ENCODE results near the gene AK5.
"Not testable (repeated sequence)": the region's sequence is repeated elsewhere in the genome, so short reads cannot be mapped to it uniquely, and the experiment has no call there.

The AK5 gene

GRCh38 chr1:77499466-77499865 is 217.6 kb downstream of the AK5 start:
- no peak for DNase-seq (ENCODE audit: low spot score)

- DNase-seq (ENCODE audit: low spot score), result no peak
Observed at GRCh38 chr1:77504986-77505385, 223.2 kb downstream of the AK5 start.

- no peak for DNase-seq (ENCODE audit: low spot score)
Observed at GRCh38 chr1:77506771-77507170, 225.0 kb downstream of the AK5 start.

GRCh38 chr1:77509051-77509492 is 227.3 kb downstream of the AK5 start:
- DNase-seq (ENCODE audit: low spot score), result no peak

GRCh38 chr1:77509898-77510297 is 228.1 kb downstream of the AK5 start:
- no peak for DNase-seq (ENCODE audit: low spot score)

- no peak for DNase-seq (ENCODE audit: low spot score)
Observed at GRCh38 chr1:77511440-77511840, 229.6 kb downstream of the AK5 start.

- DNase-seq (ENCODE audit: low spot score), result not testable (repeated sequence)
Observed at GRCh38 chr1:77512650-77513049, 230.8 kb downstream of the AK5 start.

- DNase-seq (ENCODE audit: low spot score), result no peak
Observed at GRCh38 chr1:77513839-77514763, 232.3 kb downstream of the AK5 start.

- no peak for DNase-seq (ENCODE audit: low spot score)
Observed at GRCh38 chr1:77514921-77515776, 233.3 kb downstream of the AK5 start.

GRCh38 chr1:77516106-77516505 is 234.3 kb downstream of the AK5 start:
- DNase-seq (ENCODE audit: low spot score), result no peak

GRCh38 chr1:77524038-77524437 is 242.2 kb downstream of the AK5 start:
- no peak for DNase-seq (ENCODE audit: low spot score)

GRCh38 chr1:77531149-77531548 is 249.3 kb downstream of the AK5 start:
- not testable (repeated sequence) for DNase-seq (ENCODE audit: low spot score)

GRCh38 chr1:77531596-77532280 is 249.9 kb downstream of the AK5 start:
- DNase-seq (ENCODE audit: low spot score), result not testable (repeated sequence)

- DNase-seq (ENCODE audit: low spot score), result no peak
Observed at GRCh38 chr1:77532641-77533040, 250.8 kb downstream of the AK5 start.

- DNase-seq (ENCODE audit: low spot score), result peak; percentile 62
Observed at GRCh38 chr1:77533660-77534305, 252.0 kb downstream of the AK5 start.

- DNase-seq (ENCODE audit: low spot score), result no peak
Observed at GRCh38 chr1:77534456-77534855, 252.6 kb downstream of the AK5 start.

GRCh38 chr1:77536813-77537212 is 255.0 kb downstream of the AK5 start:
- DNase-seq (ENCODE audit: low spot score), result no peak

GRCh38 chr1:77538956-77539518 is 257.2 kb downstream of the AK5 start:
- DNase-seq (ENCODE audit: low spot score), result no peak

- no peak for DNase-seq (ENCODE audit: low spot score)
Observed at GRCh38 chr1:77539519-77540142, 257.8 kb downstream of the AK5 start.

- DNase-seq (ENCODE audit: low spot score), result no peak
Observed at GRCh38 chr1:77540501-77541161, 258.8 kb downstream of the AK5 start.
